Measurements from ENCODE around the gene SLC1A7. TPM values are rescaled to one million over a fixed set of nuclear protein-coding genes. Genes with fewer than 3 reads are reported as not detected.

The SLC1A7 gene
- total RNA-seq, 1 donor from 2014 or later = not detected

- no peak for DNase-seq
Measured at GRCh38 chr1:53057127-53057526, 85.3 kb downstream of the SLC1A7 start.

- no peak for DNase-seq
Measured at GRCh38 chr1:53051676-53052075, 90.8 kb downstream of the SLC1A7 start.

GRCh38 chr1:53050310-53050709 lies 92.1 kb downstream of the SLC1A7 start:
- no peak for DNase-seq

GRCh38 chr1:53049574-53049967 lies 92.9 kb downstream of the SLC1A7 start:
- DNase-seq = peak; percentile 67

DNA sequence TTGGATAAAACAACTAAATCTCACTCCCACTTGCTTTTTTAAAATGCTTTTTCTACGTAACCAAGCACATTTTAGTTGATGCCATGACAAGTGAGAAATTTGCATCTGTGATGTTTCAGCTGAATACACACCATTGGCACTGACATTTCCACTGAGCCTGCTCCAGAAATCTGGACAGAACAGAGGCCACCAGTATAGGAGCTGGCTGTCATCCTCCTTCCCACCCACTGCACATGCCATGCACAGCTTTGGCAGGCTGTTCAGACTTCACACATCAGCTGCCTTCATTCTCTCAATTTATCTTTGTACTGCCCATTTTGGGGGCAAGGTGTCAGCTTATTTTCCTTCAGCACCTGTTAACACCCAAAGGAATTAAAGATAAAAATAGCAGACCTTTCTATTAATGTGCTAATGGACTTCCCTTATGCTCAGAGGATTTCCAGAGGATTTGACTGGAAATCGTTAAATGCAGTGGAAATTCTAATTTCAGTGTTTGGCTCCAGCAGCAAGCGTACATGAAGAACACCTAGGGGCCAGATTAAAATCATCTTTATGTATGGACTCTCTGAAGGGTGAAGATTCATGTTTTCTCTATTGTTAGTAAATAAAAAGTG lies 93.4 kb downstream of the SLC1A7 start:
- DNase-seq = peak; percentile 14

GRCh38 chr1:53047737-53048736 lies 94.4 kb downstream of the SLC1A7 start:
- DNase-seq = peak; percentile 93

- DNase-seq = peak; percentile 88
Measured at GRCh38 chr1:53046930-53047329, 95.5 kb downstream of the SLC1A7 start.

DNA sequence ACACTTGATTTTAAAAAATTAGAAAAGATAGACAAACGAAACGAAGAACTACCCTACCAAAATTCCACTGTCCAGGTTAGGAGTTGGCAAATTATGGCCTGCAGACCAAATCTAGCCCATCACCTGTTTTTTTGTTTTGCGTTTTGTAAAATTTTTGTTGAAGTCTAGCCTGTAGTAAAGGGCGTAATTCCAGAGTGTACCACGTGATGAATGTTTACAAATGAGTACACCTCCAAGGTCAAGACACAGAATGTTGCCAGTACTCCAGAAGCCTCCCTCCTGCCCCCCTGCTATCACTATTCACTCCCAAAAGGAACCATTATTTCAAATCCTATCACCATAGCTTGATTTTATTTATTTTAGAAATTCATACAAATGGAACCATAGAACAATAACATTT lies 97.5 kb downstream of the SLC1A7 start:
- DNase-seq = no peak

GRCh38 chr1:53043271-53043670 lies 99.2 kb downstream of the SLC1A7 start:
- no peak for DNase-seq

DNA sequence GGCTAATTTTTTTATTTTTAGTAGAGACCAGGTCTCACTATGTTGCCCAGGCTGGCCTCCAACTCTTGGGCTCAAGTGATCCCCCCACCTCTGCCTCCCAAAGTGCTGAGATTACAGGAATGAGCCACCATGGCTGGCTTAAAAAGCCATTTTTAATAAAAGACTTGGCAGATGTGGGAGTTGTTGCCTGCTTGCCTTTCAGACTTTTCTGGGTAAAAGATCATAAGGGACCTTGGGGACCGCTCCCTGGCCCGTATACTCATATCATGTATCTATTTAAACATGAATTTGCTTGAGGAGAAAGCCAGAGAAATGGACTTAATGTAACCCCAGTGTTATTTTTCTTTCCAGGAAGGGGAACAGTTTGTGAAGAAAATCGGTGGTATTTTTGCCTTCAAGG lies 103.9 kb downstream of the SLC1A7 start:
- no peak for DNase-seq

Other genes starting within 250 kb of the SLC1A7 start
- gene ECHDC2, start 220.9 kb downstream of the SLC1A7 start, total RNA-seq = 12.7 and 17.0 TPM in 2 replicates
- gene SCP2, start 215.4 kb downstream of the SLC1A7 start, total RNA-seq = 159 and 185 TPM in 2 replicates
- not detected in 2 replicates for gene PODN, start 80.4 kb downstream of the SLC1A7 start, total RNA-seq
- 12.4 and 14.8 TPM in 2 replicates for gene CPT2, start 54.2 kb upstream of the SLC1A7 start, total RNA-seq
- gene CZIB, start 78.0 kb upstream of the SLC1A7 start, total RNA-seq = 47.1 TPM in 2 replicates
- 34.9 and 50.3 TPM in 2 replicates for gene MAGOH, start 95.9 kb upstream of the SLC1A7 start, total RNA-seq
- gene LRP8, start 185.4 kb upstream of the SLC1A7 start, total RNA-seq = 17.2 and 51.9 TPM in 2 replicates